Gastroesophageal sphincter (tissue), 4 donors: Measurements from ENCODE around the gene STAT1. TPM values are rescaled to one million over a fixed set of nuclear protein-coding genes. Genes with fewer than 3 reads are reported as not detected.
"Not testable (repeated sequence)": the region's sequence is repeated elsewhere in the genome, so short reads cannot be mapped to it uniquely, and the experiment has no call there.

Experiments used
- ATAC-seq: fragments of 150-250 bp; one replicate; pipeline ENCODE4 v1.9.1; 2016; ENCODE audit warnings: mild to moderate bottlenecking, moderate library complexity
- H3K27ac ChIP-seq, 4 donors: fragments of 200-600 bp; sonication (generic) in 3 of 4; 1 replicate in 3 of 4; 2 replicates in 1 of 4; pipeline ENCODE4 v1.5.1; 2016 to 2019
- H3K27me3 ChIP-seq: fragments of 200-600 bp; sonication (generic); one replicate; pipeline ENCODE4 v1.5.1; 2019
- H3K36me3 ChIP-seq, 2 donors: fragments of 200-600 bp; sonication (generic); one replicate each; pipeline ENCODE4 v1.5.1; 2019; ENCODE audit warnings: control low read depth in 1 of 2
- H3K4me1 ChIP-seq, 3 donors: fragments of 200-600 bp; sonication (generic); 1 replicate in 2 of 3; 2 replicates in 1 of 3; pipeline ENCODE4 v1.5.1; 2016 to 2019; ENCODE audit warnings: control low read depth in 2 of 3
- H3K4me3 ChIP-seq, 2 donors: fragments of 200-600 bp; sonication (generic); one replicate each; pipeline ENCODE4 v1.5.1; 2019; ENCODE audit warnings: mild to moderate bottlenecking in 1 of 2, moderate library complexity in 1 of 2
- H3K9me3 ChIP-seq, 3 donors: fragments of 200-600 bp; sonication (generic); one replicate each; pipeline ENCODE4 v1.5.1; 2017 to 2019; ENCODE audit warnings: control low read depth in 2 of 3
- CTCF ChIP-seq, 4 experiments: fragments of 200-600 bp in 2 of 4; fragments of 450-650 bp in 2 of 4; sonication (generic) in 1 of 4; IDR thresholded peaks; one replicate each; pipeline ENCODE4 v1.5.1; 2017 to 2019; ENCODE audit warnings: antibody characterized with exemption in 4 of 4, mild to moderate bottlenecking in 2 of 4, moderate library complexity in 2 of 4
- EP300 ChIP-seq: sonication (generic); formaldehyde crosslinking; IDR thresholded peaks from one replicate; pipeline ENCODE4 v1.6.1; 2017; ENCODE audit warnings: antibody characterized with exemption, mild to moderate bottlenecking
- POLR2A ChIP-seq, 2 donors: fragments of 450-650 bp; IDR thresholded peaks; one replicate each; pipeline ENCODE4 v1.6.1; 2017; ENCODE audit warnings: antibody characterized with exemption in 2 of 2, mild to moderate bottlenecking in 2 of 2, moderate library complexity in 1 of 2
- POLR2AphosphoS5 ChIP-seq: sonication (generic); formaldehyde crosslinking; IDR thresholded peaks from one replicate; pipeline ENCODE4 v1.6.1; 2017; ENCODE audit warnings: antibody characterized with exemption
- WGBS, 2 donors: methylation state at CpG; one replicate each; pipeline ENCODE4 v1.1.5; 2018; ENCODE audit warnings: low coverage in 1 of 2; 5-methylcytosine and 5-hydroxymethylcytosine counted together
- total RNA-seq, 4 donors: library from RNA; depleted of rRNA; stranded (reverse); fragments of >200 nt; gene quantifications; one replicate each; pipeline ENCODE4 v1.1.0, GENCODE V29; 2016

The STAT1 gene
- total RNA-seq, 4 donors from 2014 or later, result 47.0 to 59.9 (median 53.5) TPM

GRCh38 chr2:190996338-190996946 is 17.5 kb downstream of the STAT1 start:
- Histone ChIP-seq H3K9me3 (no peaks in the 10 kb centered on the region), H3K27ac (peak overlapping the region in 2 of 4 donors; percentile 7 to 18), H3K4me3 (no peak overlapping the region), H3K27me3 (no peaks in the 10 kb centered on the region), H3K4me1 (peaks cover 0 to 16% (median 0%) of the 10 kb centered on the region in 3 donors), H3K36me3 (peaks cover 7 to 100% of the 10 kb centered on the region in 2 donors)
- 79 to 82% methylated on average over 4 to 5 of the region's 5 CpGs for WGBS, 2 donors
- ATAC-seq, result peak; percentile 56
- TF ChIP-seq CTCF (IDR thresholded peaks at IDR 0.05), result peak; percentile 14 to 46 (median 26)
- no peak for TF ChIP-seq POLR2AphosphoS5

GRCh38 chr2:190995315-190995714 is 18.7 kb downstream of the STAT1 start:
- H3K27me3 ChIP-seq, ATAC-seq, H3K4me3 ChIP-seq, H3K9me3 ChIP-seq, H3K27ac ChIP-seq: not testable (repeated sequence)
- Histone ChIP-seq H3K36me3 (peaks cover 5 to 100% of the 10 kb centered on the region in 2 donors), H3K4me1 (peaks cover 0 to 16% (median 0%) of the 10 kb centered on the region in 3 donors)
- WGBS, 2 donors, result 71 to 100% methylated on average over 2 to 3 of the region's 3 CpGs

- peaks cover 4 to 100% of the 10 kb centered on the region in 2 donors for H3K36me3 ChIP-seq
- H3K27me3 ChIP-seq, result no peaks in the 10 kb centered on the region
- ATAC-seq, result no peak
- H3K4me1 ChIP-seq, result peaks cover 0 to 16% (median 0%) of the 10 kb centered on the region in 3 donors
- no peak overlapping the region for H3K27ac ChIP-seq
- no peaks in the 10 kb centered on the region for H3K9me3 ChIP-seq
- TF ChIP-seq POLR2A (IDR thresholded peaks at IDR 0.05), result no peak
- 69 to 87% methylated on average over 6 to 7 of the region's 7 CpGs for WGBS, 2 donors
- H3K4me3 ChIP-seq, result no peak overlapping the region
Observed at GRCh38 chr2:190994148-190994547, 19.8 kb downstream of the STAT1 start.

GRCh38 chr2:190993292-190993643 is 20.7 kb downstream of the STAT1 start:
- no peak for ATAC-seq
- peaks cover 4 to 100% of the 10 kb centered on the region in 2 donors for H3K36me3 ChIP-seq

GRCh38 chr2:190990132-190990531 is 23.8 kb downstream of the STAT1 start:
- Histone ChIP-seq H3K9me3 (no peaks in the 10 kb centered on the region), H3K36me3 (peaks cover 0 to 100% of the 10 kb centered on the region in 2 donors), H3K4me3 (no peak overlapping the region)

More at GRCh38 chr2:190993292-190993643, 20.7 kb downstream of the STAT1 start:
- 91 to 94% methylated on average over 3 to 6 of the region's 6 CpGs for WGBS, 2 donors
- TF ChIP-seq POLR2A (IDR thresholded peaks at IDR 0.05) (no peak), POLR2AphosphoS5 (no peak), EP300 (no peak), CTCF (IDR thresholded peaks at IDR 0.05) (no peak)
- Histone ChIP-seq H3K4me3 (no peak overlapping the region), H3K4me1 (peaks cover 0 to 16% (median 0%) of the 10 kb centered on the region in 3 donors), H3K27ac (no peak overlapping the region), H3K27me3 (no peaks in the 10 kb centered on the region), H3K9me3 (no peaks in the 10 kb centered on the region)

More at GRCh38 chr2:190990132-190990531, 23.8 kb downstream of the STAT1 start:
- no peaks in the 10 kb centered on the region for H3K27me3 ChIP-seq
- WGBS, 2 donors, result 73 to 81% methylated on average over 4 to 5 of the region's 6 CpGs
- no peaks in the 10 kb centered on the region for H3K4me1 ChIP-seq
- ATAC-seq, result no peak
- TF ChIP-seq POLR2AphosphoS5, result no peak
- TF ChIP-seq CTCF (IDR thresholded peaks at IDR 0.05), result no peak
- no peak for TF ChIP-seq EP300
- no peak for TF ChIP-seq POLR2A (IDR thresholded peaks at IDR 0.05)
- no peak overlapping the region for H3K27ac ChIP-seq
